HG03575 (cell line): Measurements from ENCODE around the gene IGF2.
"Not testable (repeated sequence)": the region's sequence is repeated elsewhere in the genome, so short reads cannot be mapped to it uniquely, and the experiment has no call there.

ENCODE experiments used
- ATAC-seq: cut with Tn5 transposase; IDR thresholded peaks from one replicate; pipeline ENCODE4 v1.9.1; 2021; ENCODE audit not compliant: unreplicated experiment, insufficient number of reproducible peaks, low FRiP score; ENCODE audit errors: extremely low read depth

Gene IGF2

GRCh38 chr11:2139123-2139521 is at the start of gene IGF2:
IGF2 (minus strand) TSS chr11:2139389; CDS start chr11:2135523, 3,866 bp downstream.
- no peak for ATAC-seq

DNA sequence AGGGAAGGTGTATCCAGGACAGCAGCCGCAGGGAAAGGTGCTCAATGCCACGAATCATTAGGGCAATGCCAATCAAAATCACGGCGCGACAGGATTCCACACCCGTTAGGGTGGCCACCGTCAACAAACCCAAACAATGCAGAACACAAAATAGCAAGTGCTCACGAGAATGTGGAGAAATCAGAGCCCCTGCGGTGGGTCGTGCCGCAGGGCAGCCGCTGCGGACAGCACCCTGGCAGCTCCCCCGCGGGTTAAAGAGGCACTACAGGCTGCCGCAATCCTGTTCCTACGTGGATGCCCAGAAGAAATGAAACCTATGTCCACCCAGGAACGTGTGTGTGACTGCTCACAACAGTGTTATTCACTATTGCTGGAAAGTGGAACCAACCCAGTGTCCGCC is 49.6 kb upstream of the IGF2 start:
- ATAC-seq, result no peak

- ATAC-seq, result no peak
Observed at GRCh38 chr11:2187280-2187707, 48.1 kb upstream of the IGF2 start.

DNA sequence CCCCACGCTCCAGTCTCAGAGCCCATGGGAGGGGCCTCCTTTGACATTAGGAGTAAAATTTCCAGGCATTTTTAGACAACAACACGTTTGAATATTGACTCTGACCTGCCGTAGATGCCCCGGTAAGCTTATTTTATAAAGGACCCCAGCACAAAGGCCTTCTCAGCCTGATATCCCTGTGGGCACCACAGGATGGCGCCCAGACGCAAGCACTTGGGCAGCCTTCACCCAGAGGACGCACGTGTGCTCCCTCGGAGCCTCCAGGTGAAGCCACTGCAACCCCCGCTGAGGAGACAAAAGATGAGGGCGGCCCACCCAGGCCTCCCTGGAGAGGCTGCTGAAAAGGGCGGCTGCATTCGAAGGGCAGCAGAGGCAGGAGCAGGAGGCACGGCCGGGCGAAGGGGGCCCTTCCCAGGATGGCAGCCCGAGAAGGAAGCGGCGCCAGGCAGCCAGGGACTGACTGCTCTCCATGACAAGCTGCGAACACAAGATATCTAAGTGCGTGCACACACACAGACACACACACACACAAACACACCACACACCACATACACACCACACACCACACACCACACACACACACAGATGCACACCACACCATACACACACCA is 47.6 kb upstream of the IGF2 start:
- no peak for ATAC-seq

DNA sequence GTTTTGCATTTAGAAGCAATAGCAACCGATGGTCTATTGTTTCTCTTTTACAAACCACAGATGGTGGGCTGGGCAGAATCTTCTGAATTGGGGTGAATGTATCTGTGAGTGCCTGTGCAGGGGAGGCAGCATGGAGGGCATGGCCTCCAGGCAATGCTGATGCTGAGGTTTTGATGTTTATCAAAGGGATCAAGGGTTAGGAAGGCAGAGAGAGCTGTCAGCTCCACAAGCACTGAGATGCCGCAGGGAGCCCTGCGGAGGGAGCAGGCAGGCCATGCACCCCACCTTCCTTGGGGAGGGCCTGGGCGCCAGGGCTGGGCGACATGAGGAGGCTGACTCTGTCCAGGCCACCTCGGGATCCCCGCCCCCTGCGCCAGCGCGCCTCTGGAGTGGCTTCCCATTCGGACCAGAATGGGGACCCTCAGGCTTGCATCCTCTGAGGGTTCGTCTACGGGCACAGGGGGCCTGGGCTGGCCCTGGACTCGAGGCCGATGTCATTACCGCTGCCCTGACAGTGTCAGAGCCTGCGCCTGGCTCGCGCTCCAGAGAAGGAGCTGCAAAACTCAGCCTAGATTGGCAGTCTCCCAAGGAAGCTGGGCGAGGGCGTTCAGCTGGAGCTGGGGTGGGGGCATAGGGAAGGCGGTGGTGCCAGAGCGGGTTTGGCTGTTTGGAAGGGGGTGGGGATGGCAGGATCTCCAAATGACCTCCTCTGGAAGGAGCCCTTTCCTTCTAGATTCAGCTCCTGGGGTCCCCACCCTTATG is 46.3 kb upstream of the IGF2 start:
- no peak for ATAC-seq

DNA sequence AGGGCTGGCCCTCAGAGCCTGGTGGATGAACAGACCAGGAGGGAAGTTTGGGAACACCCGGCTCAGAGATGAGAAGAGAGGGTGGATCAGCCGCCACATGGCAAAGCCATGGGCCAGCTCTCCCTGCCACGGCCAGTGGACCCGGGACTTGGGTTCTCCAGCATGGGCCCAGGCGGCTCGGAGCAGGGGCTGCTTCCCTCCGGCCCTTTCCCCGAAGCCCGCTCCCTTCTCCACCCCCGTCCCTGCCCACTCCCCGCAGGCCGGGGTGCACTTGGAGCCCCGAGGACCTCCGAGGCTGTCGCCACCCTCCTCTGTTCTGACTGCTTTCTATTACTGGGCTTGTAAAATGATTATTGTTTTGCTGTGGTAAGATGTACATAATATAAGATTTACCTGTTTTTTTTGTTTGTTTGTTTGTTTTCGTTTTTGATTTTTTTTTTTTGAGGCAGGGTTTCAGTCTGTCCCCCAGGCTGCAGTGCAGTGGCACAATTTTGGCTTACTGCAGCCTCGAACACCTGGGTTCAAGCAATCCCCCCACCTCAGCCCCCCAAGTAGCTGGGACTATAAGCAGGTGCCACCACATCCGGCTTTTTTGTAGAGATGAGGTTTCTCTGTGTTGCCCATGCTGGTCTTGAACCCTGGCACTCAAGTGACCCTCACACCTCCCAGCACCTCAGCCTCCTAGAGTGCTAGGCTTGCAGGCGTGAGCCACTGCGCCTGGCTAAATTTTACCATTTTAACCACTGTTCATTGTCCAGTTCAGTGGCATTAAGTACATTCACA is 43.7 kb upstream of the IGF2 start:
- ATAC-seq, result no peak

DNA sequence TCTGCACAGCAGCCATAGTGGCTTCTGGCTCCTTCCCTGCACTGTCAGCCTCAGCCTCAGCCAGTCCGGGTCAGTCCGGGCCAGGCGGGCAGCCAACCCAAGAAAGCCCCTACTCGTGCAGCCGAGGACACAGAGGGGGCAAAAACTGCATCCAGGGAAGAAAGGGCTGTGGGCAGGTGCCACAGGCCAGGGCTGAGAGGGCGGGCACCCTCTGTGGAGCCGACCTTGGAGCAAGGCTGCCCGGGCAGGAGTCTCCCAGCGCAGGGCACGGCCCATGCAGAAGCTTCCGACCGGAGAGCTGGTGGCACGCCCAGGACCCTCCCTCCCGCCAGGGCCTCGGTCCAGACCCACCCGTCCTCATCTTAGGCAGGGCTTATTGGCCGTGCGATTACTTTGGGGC is 42.9 kb upstream of the IGF2 start:
- no peak for ATAC-seq

- no peak for ATAC-seq
Observed at GRCh38 chr11:2180789-2181370, 41.7 kb upstream of the IGF2 start.

DNA sequence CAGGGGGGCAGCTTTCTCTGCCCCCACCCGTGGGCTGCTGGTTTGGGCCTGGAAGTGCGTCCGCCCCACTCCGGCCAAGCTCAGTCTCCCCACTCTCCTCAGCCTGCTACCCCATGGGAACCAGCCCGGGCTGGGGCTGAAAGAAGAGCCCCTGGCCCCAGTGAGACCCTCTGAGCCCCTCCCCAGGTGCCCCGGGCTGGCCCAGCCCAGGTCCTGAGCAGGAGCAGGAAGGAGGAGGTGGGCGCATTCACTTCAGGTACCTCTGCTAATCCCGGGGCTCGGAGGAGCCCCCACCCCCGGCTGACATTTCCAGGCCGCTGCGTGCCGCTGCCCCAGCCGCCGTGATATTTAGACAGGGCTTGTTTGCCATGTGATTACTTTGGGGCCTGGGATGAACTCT is 41.2 kb upstream of the IGF2 start:
- ATAC-seq, result no peak

- no peak for ATAC-seq
Observed at GRCh38 chr11:2179516-2179915, 40.3 kb upstream of the IGF2 start.

DNA sequence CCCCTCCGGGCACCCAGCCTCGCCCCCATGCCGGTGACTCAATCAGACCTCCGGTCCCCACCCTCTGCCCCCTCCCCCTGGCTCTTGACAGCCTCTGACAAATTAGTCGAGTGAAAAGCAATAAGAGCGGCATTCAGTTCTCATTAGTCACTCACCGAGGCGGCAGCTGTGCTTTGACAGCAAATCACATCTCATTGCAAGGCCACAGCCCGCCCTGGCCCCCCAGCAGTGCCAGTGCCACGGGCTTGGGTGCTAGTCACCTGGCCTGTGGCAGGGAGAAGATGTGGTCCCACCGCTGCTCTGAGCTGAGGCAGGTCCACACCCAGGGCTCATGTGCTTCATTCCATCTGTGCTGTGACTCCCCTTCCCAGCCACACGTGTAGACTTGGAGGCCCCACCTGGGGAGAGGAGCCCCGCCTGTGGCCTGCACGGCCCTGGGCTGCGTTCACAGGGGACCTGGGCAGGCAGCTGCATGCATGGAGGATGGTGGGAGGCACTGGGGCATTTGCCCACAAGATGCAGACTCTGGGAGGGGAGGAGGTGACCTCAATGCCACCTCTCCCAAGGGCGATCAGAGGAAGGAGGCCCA is 39.8 kb upstream of the IGF2 start:
- ATAC-seq, result no peak

DNA sequence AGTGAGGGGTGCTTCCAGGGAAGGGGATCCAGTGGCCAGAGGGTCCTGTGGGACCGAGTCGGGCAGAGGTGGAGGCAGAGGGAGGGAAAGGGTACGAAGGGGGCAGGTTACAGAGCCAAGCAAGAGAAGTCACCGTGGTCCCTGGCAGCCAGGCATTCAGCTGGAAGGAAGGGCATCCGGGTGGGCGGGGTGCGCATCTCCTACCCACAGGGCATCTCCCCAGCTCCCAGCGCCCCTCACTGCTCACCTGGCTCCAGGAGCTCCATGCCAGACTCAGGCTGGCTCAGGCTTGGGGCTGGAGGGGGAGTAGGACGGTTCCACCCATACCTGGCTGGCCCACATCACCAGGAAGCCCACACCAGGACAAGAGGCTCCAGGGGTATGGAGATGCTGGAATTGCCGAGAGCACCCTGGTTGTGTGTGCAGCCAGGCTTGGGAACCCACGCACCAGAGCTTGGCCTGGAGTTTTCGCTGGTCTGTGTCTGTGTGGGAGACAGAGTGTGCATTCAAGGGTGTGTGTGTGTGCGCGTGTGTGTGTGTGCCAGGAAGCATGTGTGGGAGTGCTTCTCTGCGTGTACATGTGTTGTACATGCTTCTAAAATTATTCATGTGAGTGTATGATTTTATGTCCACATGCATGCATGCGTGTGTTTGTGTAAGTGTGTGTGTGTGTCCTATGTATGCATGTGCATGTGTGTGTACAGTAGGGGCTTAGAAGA is 39.0 kb upstream of the IGF2 start:
- ATAC-seq, result not testable (repeated sequence)

GRCh38 chr11:2177076-2177475 is 37.9 kb upstream of the IGF2 start:
- ATAC-seq, result no peak

GRCh38 chr11:2176389-2176900 is 37.3 kb upstream of the IGF2 start:
- ATAC-seq, result no peak

DNA sequence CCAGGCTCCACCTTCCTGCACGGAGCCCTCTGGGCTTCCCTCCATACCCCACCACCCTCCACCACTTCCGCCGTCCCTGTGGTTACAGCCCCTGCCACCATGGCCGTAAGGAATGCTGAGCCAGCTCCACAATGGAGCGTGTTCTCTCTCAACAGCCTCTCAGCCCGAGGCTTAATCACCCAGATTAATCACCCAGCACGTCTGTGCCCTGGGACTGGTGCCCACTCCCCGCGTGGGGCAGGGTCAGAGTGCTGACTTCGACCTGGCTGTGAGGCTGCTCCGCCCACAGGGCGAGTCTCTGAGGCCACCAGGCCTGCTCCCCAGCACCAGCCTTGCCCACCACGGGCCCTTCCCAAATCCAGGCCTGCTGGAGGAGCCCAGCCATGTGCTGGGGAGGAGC is 36.5 kb upstream of the IGF2 start:
- no peak for ATAC-seq

GRCh38 chr11:2174361-2174760 is 35.2 kb upstream of the IGF2 start:
- no peak for ATAC-seq

DNA sequence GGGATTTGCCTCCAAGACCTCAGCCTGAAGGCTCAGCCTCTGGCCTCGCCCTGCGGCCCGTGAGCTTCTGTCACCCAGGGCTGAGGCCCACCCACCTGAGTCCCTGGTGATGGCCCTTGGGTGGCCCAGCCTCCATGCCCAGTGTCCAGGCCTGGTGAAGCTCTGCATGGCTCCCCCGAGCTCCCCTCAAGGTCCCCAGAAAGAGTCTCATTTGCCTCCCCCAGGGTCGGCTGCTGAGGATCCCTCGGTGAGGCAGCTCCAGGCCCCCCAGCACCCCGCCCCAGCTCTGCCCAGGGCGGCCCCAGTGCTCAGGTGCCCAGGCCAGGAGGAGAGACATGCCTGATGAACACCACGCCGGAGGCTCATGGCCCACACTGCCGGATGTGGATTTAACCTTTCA is 34.6 kb upstream of the IGF2 start:
- ATAC-seq, result no peak

GRCh38 chr11:2173150-2173693 is 34.0 kb upstream of the IGF2 start:
- no peak for ATAC-seq
